ENCODE measurements around the gene GAL3ST2. TPM values are rescaled to one million over a fixed set of nuclear protein-coding genes. Genes with fewer than 3 reads are reported as not detected.

Gene GAL3ST2
- total RNA-seq, 4 donors from 2014 or later = 2.7 TPM; not detected in 3

- Histone ChIP-seq H3K4me1 (peaks cover 11 to 35% (median 26%) of the 10 kb centered on the region in 4 donors), H3K27ac (replicated peaks in 1 of 4) (no peak overlapping the region), H3K27me3 (no peaks in the 10 kb centered on the region), H3K9me3 (no peaks in the 10 kb centered on the region), H3K4me3 (no peak overlapping the region), H3K36me3 (no peaks in the 10 kb centered on the region)
- DNase-seq (ENCODE audit: extremely low spot score) = no peak
- WGBS = 79% methylated on average over 18 of the region's 22 CpGs
- intact Hi-C loops (cut with DNase I) = no loop called here
- TF ChIP-seq POLR2A (IDR thresholded peaks at IDR 0.05; ENCODE audit: low read depth) = no peak
Measured at GRCh38 chr2:241846406-241846805, 69.8 kb downstream of the GAL3ST2 start.

DNA sequence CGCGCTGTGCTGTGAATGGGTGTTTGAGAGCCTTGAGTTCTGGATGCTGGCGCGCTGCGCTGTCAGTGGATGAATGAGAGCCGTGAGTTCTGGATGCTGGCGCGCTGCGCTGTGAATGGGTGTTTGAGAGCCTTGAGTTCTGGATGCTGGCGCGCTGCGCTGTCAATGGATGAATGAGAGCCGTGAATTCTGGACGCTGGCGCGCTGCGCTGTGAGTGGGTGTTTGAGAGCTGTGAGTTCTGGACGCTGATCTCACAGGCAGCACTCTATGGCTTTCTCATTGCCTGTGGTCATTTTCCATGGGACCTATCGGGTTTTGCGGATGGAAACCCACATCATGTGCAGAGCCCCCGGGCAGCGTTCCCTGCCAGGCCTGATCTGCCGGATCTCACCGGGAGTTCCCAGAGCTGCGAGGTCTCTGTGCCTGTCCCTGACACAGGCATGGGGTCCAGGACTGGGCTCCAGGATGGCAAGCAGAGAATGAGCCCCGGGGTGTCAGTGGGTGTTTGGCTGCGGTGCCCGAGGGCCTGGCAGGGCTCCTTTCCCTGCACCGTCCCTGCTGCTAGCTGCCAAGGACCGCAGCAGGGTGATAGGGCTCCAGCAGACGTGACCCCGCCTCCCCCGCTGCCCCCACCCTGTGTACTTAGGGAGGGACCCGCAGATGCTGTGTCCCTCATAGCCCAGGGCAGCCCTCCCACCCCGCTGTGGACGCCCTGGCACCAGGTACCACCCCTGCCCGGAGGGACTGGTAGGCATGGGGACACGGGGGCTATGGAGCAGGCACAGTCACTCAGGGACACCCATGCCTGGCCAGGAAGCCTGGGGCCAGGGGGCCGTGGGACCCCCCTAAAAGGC, 72.4 kb downstream of the GAL3ST2 start:
- Histone ChIP-seq H3K36me3 (no peaks in the 10 kb centered on the region), H3K27me3 (no peaks in the 10 kb centered on the region), H3K27ac (replicated peaks in 1 of 4) (no peak overlapping the region), H3K4me1 (peaks cover 11 to 19% (median 15%) of the 10 kb centered on the region in 4 donors), H3K4me3 (no peak overlapping the region), H3K9me3 (no peaks in the 10 kb centered on the region)
- WGBS = 89% methylated on average over 24 of the region's 39 CpGs
- intact Hi-C loops (cut with DNase I) = no loop called here
- TF ChIP-seq POLR2A (IDR thresholded peaks at IDR 0.05; ENCODE audit: low read depth) = no peak
- no peak for TF ChIP-seq EP300 (IDR thresholded peaks at IDR 0.05)
- TF ChIP-seq CTCF (IDR thresholded peaks at IDR 0.05) = no peak
- no peak for TF ChIP-seq POLR2AphosphoS5 (IDR thresholded peaks at IDR 0.05)
- no peak for DNase-seq (ENCODE audit: extremely low spot score)

GRCh38 chr2:241849616-241850543, 73.3 kb downstream of the GAL3ST2 start:
- DNase-seq (ENCODE audit: extremely low spot score) = no peak
- Histone ChIP-seq H3K27ac (replicated peaks in 1 of 4) (no peak overlapping the region), H3K27me3 (no peaks in the 10 kb centered on the region), H3K4me1 (peaks cover 4 to 21% (median 13%) of the 10 kb centered on the region in 4 donors), H3K36me3 (no peaks in the 10 kb centered on the region), H3K4me3 (no peak overlapping the region), H3K9me3 (no peaks in the 10 kb centered on the region)
- intact Hi-C loops (cut with DNase I) = no loop called here
- TF ChIP-seq POLR2A (IDR thresholded peaks at IDR 0.05; ENCODE audit: low read depth) (no peak), CTCF (IDR thresholded peaks at IDR 0.05) (no peak), EP300 (IDR thresholded peaks at IDR 0.05) (no peak), POLR2AphosphoS5 (IDR thresholded peaks at IDR 0.05) (no peak)
- 93% methylated on average over 12 of the region's 16 CpGs for WGBS

- no peaks in the 10 kb centered on the region for H3K36me3 ChIP-seq
- no peaks in the 10 kb centered on the region for H3K27me3 ChIP-seq
- WGBS = 90% methylated on average over 9 of the region's 27 CpGs
- TF ChIP-seq EP300 (IDR thresholded peaks at IDR 0.05) = no peak
- no peak for TF ChIP-seq CTCF (IDR thresholded peaks at IDR 0.05)
- TF ChIP-seq POLR2A (IDR thresholded peaks at IDR 0.05; ENCODE audit: low read depth) = no peak
- H3K27ac ChIP-seq (replicated peaks in 1 of 4) = no peak overlapping the region
- no peak overlapping the region for H3K4me3 ChIP-seq
- peaks cover 0 to 17% (median 10%) of the 10 kb centered on the region in 4 donors for H3K4me1 ChIP-seq
- no peaks in the 10 kb centered on the region for H3K9me3 ChIP-seq
- DNase-seq (ENCODE audit: extremely low spot score) = no peak
- intact Hi-C loops (cut with DNase I) = no loop called here
Measured at GRCh38 chr2:241850544-241851324, 74.1 kb downstream of the GAL3ST2 start.
